B cell (primary cell): Measurements from ENCODE around the gene THADA. TPM values are rescaled to one million over a fixed set of nuclear protein-coding genes. Genes with fewer than 3 reads are reported as not detected.

Experiments
- ATAC-seq: fragments of 200-7000 bp; cut with Tn5 transposase; one replicate; pipeline ENCODE4 v1.10.0; 2021; ENCODE audit warnings: low read depth, mild to moderate bottlenecking, moderate number of reproducible peaks, moderate library complexity
- CTCF ChIA-PET: fragments of 350-600 bp; sonication (Branson Sonifier 250); formaldehyde crosslinking; loops from one replicate; lab custom pipeline; 2021; ENCODE audit warnings: antibody characterized with exemption, inconsistent platforms; lab: Charles Lee
- POLR2A ChIA-PET: fragments of 350-600 bp; sonication (Branson Sonifier 250); formaldehyde crosslinking; loops from one replicate; lab custom pipeline; 2021; ENCODE audit warnings: antibody characterized with exemption; lab: Charles Lee
- DNase-seq: peaks from one replicate; pipeline ENCODE4 v3.0.0; 2013
- H2AFZ ChIP-seq: 2 replicates; pipeline ENCODE4 v1.6.1; 2012; ENCODE audit warnings: mild to moderate bottlenecking, low read depth, low read length; ENCODE audit not compliant: insufficient read depth, poor library complexity, severe bottlenecking
- H3K27ac ChIP-seq, 2 donors: 1 replicate in 1 of 2; 2 replicates in 1 of 2; pipeline ENCODE4 v1.5.1; 2012 to 2013; ENCODE audit warnings: low read length in 2 of 2, mild to moderate bottlenecking in 2 of 2, moderate library complexity in 1 of 2
- H3K27me3 ChIP-seq, 4 experiments: fragments of 200-600 bp in 1 of 4; sonication (generic) in 1 of 4; replicated peaks in 1 of 4; 1 replicate in 2 of 4; 2 replicates in 2 of 4; pipeline versions ENCODE4 v1.6.1 to v1.7.0; 2013 to 2016; ENCODE audit warnings: low read length in 3 of 4, mild to moderate bottlenecking in 2 of 4, mixed read lengths in 1 of 4, moderate library complexity in 1 of 4; ENCODE audit not compliant: insufficient read depth in 4 of 4, control insufficient read depth in 3 of 4; ENCODE audit errors: control extremely low read depth in 1 of 4
- H3K36me3 ChIP-seq, 2 experiments: replicated peaks in 1 of 2; 1 replicate in 1 of 2; 2 replicates in 1 of 2; pipeline versions ENCODE4 v1.6.1 to v1.7.1; 2013; ENCODE audit warnings: low read length in 1 of 2; ENCODE audit not compliant: insufficient read depth in 2 of 2, control insufficient read depth in 1 of 2; ENCODE audit errors: control extremely low read depth in 1 of 2, extremely low read depth in 1 of 2
- H3K4me1 ChIP-seq, 2 donors: fragments of 200-600 bp in 1 of 2; sonication (generic) in 1 of 2; 1 replicate in 1 of 2; 2 replicates in 1 of 2; pipeline versions ENCODE4 v1.5.1 to v1.6.1; 2013 to 2017; ENCODE audit warnings: low read length in 2 of 2; ENCODE audit not compliant: control insufficient read depth in 2 of 2, insufficient read depth in 2 of 2
- H3K4me2 ChIP-seq: replicated peaks from 2 replicates; pipeline ENCODE3; 2012; ENCODE audit warnings: mild to moderate bottlenecking, low read depth, low read length; ENCODE audit not compliant: poor library complexity, severe bottlenecking
- H3K4me3 ChIP-seq, 5 experiments: fragments of 200-600 bp in 1 of 5; sonication (generic) in 1 of 5; 1 replicate in 3 of 5; 2 replicates in 2 of 5; pipeline versions ENCODE4 v1.5.1 to v1.7.0; 2011 to 2016; ENCODE audit warnings: low read length in 4 of 5, mild to moderate bottlenecking in 4 of 5, low read depth in 2 of 5, control low read depth in 1 of 5, moderate library complexity in 1 of 5; ENCODE audit not compliant: insufficient read depth in 1 of 5; ENCODE audit errors: control extremely low read depth in 1 of 5, extremely low read depth in 1 of 5
- H3K79me2 ChIP-seq: fragments of 200-600 bp; sonication (generic); one replicate; pipeline ENCODE4 v1.6.0; 2016; ENCODE audit warnings: low read length; ENCODE audit not compliant: control insufficient read depth, insufficient read depth
- H3K9ac ChIP-seq: fragments of 200-600 bp; sonication (generic); 2 replicates; pipeline ENCODE4 v1.6.1; 2017; ENCODE audit warnings: mild to moderate bottlenecking, low read length, moderate library complexity
- H3K9me3 ChIP-seq, 3 donors: one replicate each; pipeline versions ENCODE4 v1.6.1 to v1.7.1; 2013; ENCODE audit warnings: low read length in 2 of 3; ENCODE audit not compliant: control insufficient read depth in 2 of 3, insufficient read depth in 1 of 3; ENCODE audit errors: control extremely low read depth in 1 of 3
- H4K20me1 ChIP-seq: 2 replicates; pipeline ENCODE4 v1.6.0; 2012; ENCODE audit warnings: mild to moderate bottlenecking, low read length; ENCODE audit not compliant: insufficient read depth, control insufficient read depth, poor library complexity, severe bottlenecking
- H3K27ac Mint-ChIP-seq: one replicate; pipeline ENCODE4 v1.8.0; 2021; ENCODE audit warnings: mixed read lengths
- H3K27me3 Mint-ChIP-seq: one replicate; pipeline ENCODE4 v1.8.0; 2021; ENCODE audit warnings: mixed read lengths
- H3K4me1 Mint-ChIP-seq: one replicate; pipeline ENCODE4 v1.8.0; 2021; ENCODE audit warnings: mixed read lengths
- H3K4me3 Mint-ChIP-seq: one replicate; pipeline ENCODE4 v1.8.0; 2021; ENCODE audit warnings: mixed read lengths
- H3K9me3 Mint-ChIP-seq: one replicate; pipeline ENCODE4 v1.8.0; 2022; ENCODE audit warnings: mixed read lengths; ENCODE audit not compliant: insufficient read depth
- CTCF ChIP-seq: fragments of 200-600 bp; IDR thresholded peaks from one replicate; pipeline ENCODE4 v1.8.0; 2022; ENCODE audit warnings: antibody characterized with exemption, mild to moderate bottlenecking
- EZH2 ChIP-seq: IDR thresholded peaks from 2 replicates; pipeline ENCODE4 v1.6.1; 2012; ENCODE audit warnings: borderline replicate concordance, low read depth, mild to moderate bottlenecking, moderate library complexity, low read length; ENCODE audit not compliant: insufficient read depth, poor library complexity, severe bottlenecking
- WGBS: methylation state at CpG from one replicate; pipeline ENCODE4 v1.1.5; 2013; ENCODE audit warnings: missing lambda C conversion rate; ENCODE audit not compliant: insufficient coverage; 5-methylcytosine and 5-hydroxymethylcytosine counted together
- intact Hi-C: fragments of 100-400 bp; cut with micrococcal nuclease; formaldehyde crosslinking; loops from one replicate; pipeline ENCODE4 v1.10.0; 2022
- polyA plus RNA-seq: library from polyadenylated mRNA; depleted of rRNA; stranded (reverse); fragments of >200 nt; gene quantifications from 2 replicates; pipeline ENCODE4 v1.2.3, GENCODE V29; 2012
- total RNA-seq, 2 donors: library from RNA; stranded (reverse); fragments of 120-200 nt in 1 of 2; gene quantifications; 1 replicate in 1 of 2; 2 replicates in 1 of 2; pipeline versions ENCODE4 v1.2.3 to v1.2.4, GENCODE V29; 2013 to 2022

The THADA gene
- total and polyA plus RNA-seq, 2 donors (not counting 1 experiment from before 2014, with no cell fraction given) = 17.6 to 48.5 TPM

- Mint-ChIP-seq H3K9me3 (no peaks in the 10 kb centered on the region), H3K4me1 (peaks cover 27% of the 10 kb centered on the region), H3K27me3 (no peaks in the 10 kb centered on the region), H3K4me3 (peak overlapping the region; percentile 75), H3K27ac (peak overlapping the region; percentile 80)
- H3K4me1 ChIP-seq = peaks cover 21 to 24% of the 10 kb centered on the region in 2 donors
- H3K36me3 ChIP-seq = peaks cover 3 to 4% of the 10 kb centered on the region in 2 experiments
- no peaks in the 10 kb centered on the region for H3K9me3 ChIP-seq
- peak overlapping the region; percentile 19 for H3K9ac ChIP-seq
- no peaks in the 10 kb centered on the region for H3K27me3 ChIP-seq
- peak overlapping the region; percentile 23 to 63 for H3K27ac ChIP-seq
- ATAC-seq (no peak), DNase-seq (peak; percentile 23)
- H4K20me1 ChIP-seq = no peaks in the 10 kb centered on the region
- intact Hi-C loops = loop anchor here (5.0 kb wide), 1 partner anchor 376 kb away; no protein-coding TSS in a partner anchor
- POLR2A ChIA-PET = no interaction called here
- no peak overlapping the region for H3K4me3 ChIP-seq
- peak overlapping the region; percentile 56 for H3K4me2 ChIP-seq
- no peaks in the 10 kb centered on the region for H3K79me2 ChIP-seq
- WGBS = no CpG with 5 or more reads among the region's 4 CpGs
- CTCF ChIA-PET = interaction anchor here (1.1 to 4.8 kb wide), 19 partner anchors 10 to 659 kb away, joined by 3 to 203 read pairs (median 10); partner anchors contain the start of gene ZFP36L2
- peak overlapping the region; percentile 30 for H2AFZ ChIP-seq
- TF ChIP-seq EZH2 = no peak
- TF ChIP-seq CTCF = no peak
These were observed 112.9 kb downstream of the THADA start for GRCh38 chr2:43482961-43483360.

GRCh38 chr2:43481927-43482542, 113.8 kb downstream of the THADA start:
- Histone ChIP-seq H3K9ac (peak overlapping the region; percentile 19), H2AFZ (peak overlapping the region; percentile 30), H3K4me2 (peak overlapping the region; percentile 56), H3K4me3 (peak overlapping the region in 1 of 5 experiments; percentile 1), H3K79me2 (no peaks in the 10 kb centered on the region), H3K27ac (peak overlapping the region in 1 of 2 donors; percentile 63), H4K20me1 (no peaks in the 10 kb centered on the region), H3K9me3 (no peaks in the 10 kb centered on the region), H3K36me3 (peaks cover 4 to 5% of the 10 kb centered on the region in 2 experiments), H3K27me3 (no peaks in the 10 kb centered on the region), H3K4me1 (peaks cover 21 to 24% of the 10 kb centered on the region in 2 donors)
- no peaks in the 10 kb centered on the region for H3K9me3 Mint-ChIP-seq
- DNase-seq = peak; percentile 24
- H3K4me1 Mint-ChIP-seq = peaks cover 27% of the 10 kb centered on the region
- CTCF ChIA-PET = interaction anchor here (0.8 to 3.0 kb wide), 17 partner anchors 8 to 653 kb away, joined by 3 to 33 read pairs (median 4); no protein-coding TSS in a partner anchor
- peak overlapping the region; percentile 75 for H3K4me3 Mint-ChIP-seq
- POLR2A ChIA-PET = no interaction called here
- TF ChIP-seq EZH2 = no peak
- no peaks in the 10 kb centered on the region for H3K27me3 Mint-ChIP-seq
- intact Hi-C loops = loop anchor here (5.0 kb wide), 1 partner anchor 375 kb away; no protein-coding TSS in a partner anchor
- ATAC-seq = no peak
- no CpG with 5 or more reads among the region's 4 CpGs for WGBS
- H3K27ac Mint-ChIP-seq = peak overlapping the region; percentile 80
